ENCODE data around the gene KIR3DL3.
"Not testable (repeated sequence)": the region's sequence is repeated elsewhere in the genome, so short reads cannot be mapped to it uniquely, and the experiment has no call there.

DNA sequence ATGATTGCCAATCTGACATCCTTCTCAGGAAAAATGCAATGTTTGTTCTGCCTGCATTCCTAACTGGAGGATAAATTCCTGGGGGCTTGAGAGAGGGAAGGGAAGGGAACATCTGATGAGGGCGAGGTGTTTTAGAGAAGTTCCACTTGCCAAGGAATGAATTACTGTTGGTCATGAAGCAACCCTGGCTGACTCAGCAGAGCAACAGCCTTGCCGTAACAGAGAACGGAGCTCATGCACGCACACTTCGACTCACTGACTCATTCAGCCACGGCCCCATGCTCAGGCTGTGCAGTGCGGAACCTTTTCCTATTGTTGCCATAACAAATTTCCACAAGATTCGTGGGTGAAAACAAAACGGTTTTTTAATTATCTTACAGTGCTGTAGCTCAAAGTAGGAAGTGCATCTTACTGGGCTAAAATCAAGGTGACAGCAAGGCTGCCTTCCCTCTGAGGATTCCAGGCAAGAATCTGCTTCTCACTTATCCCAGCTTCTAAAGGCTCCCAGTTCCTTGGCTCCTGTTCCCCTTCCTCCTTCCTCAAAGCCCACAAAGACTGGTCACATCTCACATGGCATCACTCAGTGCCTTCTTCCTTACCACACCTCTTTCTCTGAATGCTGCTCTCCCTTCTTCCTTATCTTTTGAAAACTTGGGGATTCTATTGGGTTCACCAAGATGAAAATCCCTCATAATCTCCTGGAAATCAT, 23.5 kb downstream of the KIR3DL3 start:
- not testable (repeated sequence) for TF ChIP-seq CTCF (IDR thresholded peaks at IDR 0.05; ENCODE audit: low read length); EZH2 (IDR thresholded peaks at IDR 0.05; ENCODE audit: borderline replicate concordance, low read length)
